A549 treated with DMSO at 1 μM for 4 hours (cell line): Measurements from ENCODE around the gene PGK2. TPM values are rescaled to one million over a fixed set of nuclear protein-coding genes. Genes with fewer than 3 reads are reported as not detected.

Experiments used
- total RNA-seq: library from RNA; stranded (reverse); fragments of 200-300 nt; extraction: Qiagen RNA extraction; gene quantifications from 5 replicates; pipeline ENCODE4 v1.2.3, GENCODE V29; 2022; ENCODE audit warnings: low read depth

The PGK2 gene
- total RNA-seq, result not detected in 5 replicates

GRCh38 chr6:49787176-49787575 lies at the start of gene PGK2:
Gene PGK2 (minus strand): TSS chr6:49787285. CDS start chr6:49787187, 98 bp downstream.

GRCh38 chr6:49744259-49744658 lies 42.8 kb downstream of the PGK2 start, which contains the start of gene CRISP3:
Gene CRISP3 (minus strand): TSS chr6:49744388. CDS start chr6:49744367, 21 bp downstream.

Other genes with a start within 250 kb of the PGK2 start
- 21.2 to 29.9 TPM (median 24.9 TPM) in 5 replicates for gene C6orf141, start 236.6 kb downstream of the PGK2 start, total RNA-seq
- 0.05 to 0.07 TPM in 2 of 5 replicates, not detected in the others for gene RHAG, start 150.4 kb downstream of the PGK2 start, total RNA-seq
- not detected in 5 replicates for gene CRISP2, start 73.7 kb downstream of the PGK2 start, total RNA-seq
- not detected in 5 replicates for gene CRISP3, start 42.9 kb downstream of the PGK2 start, total RNA-seq
- not detected in 5 replicates for gene CRISP1, start 79.2 kb upstream of the PGK2 start, total RNA-seq
- not detected in 5 replicates for gene DEFB114, start 176.9 kb upstream of the PGK2 start, total RNA-seq
- not detected in 5 replicates for gene DEFB113, start 182.3 kb upstream of the PGK2 start, total RNA-seq
- gene DEFB110, start 234.7 kb upstream of the PGK2 start, total RNA-seq, result not detected in 5 replicates